GM20431 (cell line): ENCODE data around the gene SLC29A1.

Experiments
- in situ Hi-C: fragments of 300-500 bp; cut with MseI, MboI; formaldehyde crosslinking; loops from one replicate; pipeline ENCODE4 v1.15.0; 2020; ENCODE audit warnings: low sequenced_read_pairs; ENCODE audit not compliant: unreplicated experiment

The SLC29A1 gene

DNA sequence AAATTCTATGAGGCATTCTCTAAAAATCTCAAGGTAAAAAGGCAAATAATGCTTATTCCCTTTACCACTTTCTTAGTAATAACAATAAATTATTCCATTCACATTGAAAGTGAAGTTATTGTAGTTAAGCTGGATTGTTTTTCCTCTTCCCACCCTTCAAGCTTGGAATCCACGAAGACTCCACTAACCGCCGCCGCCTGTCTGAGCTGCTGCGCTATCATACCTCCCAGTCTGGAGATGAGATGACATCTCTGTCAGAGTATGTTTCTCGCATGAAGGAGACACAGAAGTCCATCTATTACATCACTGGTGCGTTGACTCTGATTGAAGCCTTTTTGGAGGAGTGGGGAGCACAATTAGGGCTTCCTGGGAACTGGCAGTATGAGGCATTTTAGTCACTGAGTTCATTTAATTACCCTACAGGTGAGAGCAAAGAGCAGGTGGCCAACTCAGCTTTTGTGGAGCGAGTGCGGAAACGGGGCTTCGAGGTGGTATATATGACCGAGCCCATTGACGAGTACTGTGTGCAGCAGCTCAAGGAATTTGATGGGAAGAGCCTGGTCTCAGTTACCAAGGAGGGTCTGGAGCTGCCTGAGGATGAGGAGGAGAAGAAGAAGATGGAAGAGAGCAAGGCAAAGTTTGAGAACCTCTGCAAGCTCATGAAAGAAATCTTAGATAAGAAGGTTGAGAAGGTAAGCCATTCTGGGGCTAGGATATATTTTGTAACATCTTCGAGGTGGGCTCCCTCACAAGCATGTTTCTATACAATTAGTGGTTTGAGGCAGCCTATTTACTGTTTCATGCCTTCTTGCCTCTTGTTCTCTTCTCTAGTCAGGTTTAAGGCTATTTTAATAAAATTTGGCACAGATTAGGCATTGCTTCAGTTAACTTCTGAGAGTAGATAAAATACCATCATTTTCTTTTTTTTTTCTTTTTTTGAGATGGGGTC lies 28.5 kb downstream of the SLC29A1 start:
- in situ Hi-C loops = no loop called here

GRCh38 chr6:44253307-44254101 lies 30.1 kb downstream of the SLC29A1 start:
- in situ Hi-C loops = no loop called here

DNA sequence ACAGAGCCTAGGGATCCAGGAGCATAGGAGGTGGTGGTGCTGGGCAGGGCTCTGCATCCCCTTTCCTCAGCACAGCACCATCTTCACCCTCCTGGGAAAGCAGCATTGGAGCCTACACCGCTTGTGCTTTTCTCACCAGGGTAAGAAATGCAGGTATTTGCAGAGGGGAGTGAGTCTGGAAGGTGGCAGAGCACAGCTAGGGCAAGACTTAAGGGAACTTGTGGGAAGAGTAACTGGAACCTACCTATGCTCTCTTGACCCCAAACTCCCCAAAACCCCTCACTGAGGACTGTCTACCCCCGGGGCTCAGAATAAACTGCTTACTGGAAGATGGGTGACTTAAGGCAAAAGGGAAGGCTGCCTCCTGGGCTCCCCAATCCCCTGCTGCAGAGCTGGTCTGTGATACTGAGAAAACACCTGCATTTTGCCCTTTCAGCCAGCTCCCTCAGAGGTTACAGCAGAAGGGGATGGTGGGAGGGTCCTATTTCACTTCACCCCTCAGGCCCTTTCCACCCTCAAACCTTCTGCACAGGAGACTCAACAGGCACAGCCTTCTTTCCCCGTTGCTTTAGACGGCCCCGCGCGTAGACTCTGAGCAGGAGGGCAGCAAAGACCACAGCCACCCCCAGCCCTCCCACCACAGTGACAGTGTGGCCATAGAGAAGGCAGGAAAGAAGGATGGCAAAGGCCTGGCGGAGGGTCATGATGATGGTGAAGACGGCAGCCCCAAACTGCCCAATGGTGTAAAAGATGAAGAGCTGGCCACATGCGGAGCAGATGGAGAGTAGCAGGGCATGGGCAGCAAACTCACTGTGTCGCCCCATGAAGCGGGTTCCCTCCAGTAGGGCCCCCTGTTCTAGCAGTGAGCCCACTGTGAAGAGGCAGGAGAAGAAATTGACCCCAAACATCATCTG lies 31.1 kb downstream of the SLC29A1 start:
- in situ Hi-C loops = no loop called here

GRCh38 chr6:44255105-44255808 lies 31.9 kb downstream of the SLC29A1 start:
- in situ Hi-C loops = no loop called here

- in situ Hi-C loops = no loop called here
Measured at GRCh38 chr6:44255871-44256774, 32.7 kb downstream of the SLC29A1 start.

DNA sequence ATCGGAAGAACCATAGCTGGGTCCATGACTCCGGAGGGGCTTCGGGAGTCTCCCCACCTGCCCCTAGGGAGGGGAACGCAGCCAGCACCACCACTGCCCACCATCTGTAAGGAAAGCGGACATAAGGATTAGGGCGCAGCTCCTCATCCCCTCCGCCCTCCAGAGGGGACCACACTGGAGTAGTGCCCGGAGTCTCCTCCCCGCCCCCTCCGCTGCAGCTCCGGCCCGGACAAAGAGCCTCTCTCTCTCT lies 33.3 kb downstream of the SLC29A1 start:
- in situ Hi-C loops = no loop called here

- in situ Hi-C loops = no loop called here
Measured at GRCh38 chr6:44257025-44257752, 33.8 kb downstream of the SLC29A1 start, which contains the start of gene SLC35B2. TSS of gene SLC35B2 (minus strand) at chr6:44257528. CDS start at chr6:44257410, 118 bp downstream.

GRCh38 chr6:44257753-44258324 lies 34.4 kb downstream of the SLC29A1 start:
- in situ Hi-C loops = no loop called here

- in situ Hi-C loops = no loop called here
Measured at GRCh38 chr6:44258325-44258863, 35.0 kb downstream of the SLC29A1 start.

GRCh38 chr6:44258921-44259320 lies 35.5 kb downstream of the SLC29A1 start:
- in situ Hi-C loops = no loop called here

DNA sequence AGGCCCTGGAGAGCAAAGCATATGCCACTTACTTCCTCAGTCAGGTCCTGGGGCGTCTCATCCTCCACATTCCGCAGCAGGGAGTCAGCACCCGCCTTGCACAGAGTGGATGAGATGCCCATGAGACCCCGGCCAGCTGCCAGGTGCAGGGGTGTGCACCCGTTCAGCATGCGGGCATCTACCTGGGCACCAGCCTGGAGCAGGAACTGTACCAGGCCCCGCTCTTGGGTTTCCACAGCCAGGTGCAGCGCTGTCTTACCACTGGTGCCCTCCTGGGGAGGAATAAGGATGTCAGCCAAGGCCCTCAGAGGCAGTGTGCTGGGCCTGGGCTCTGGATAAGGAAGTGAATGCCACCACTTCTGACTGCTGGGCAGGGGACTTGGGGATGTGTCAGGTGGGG lies 36.6 kb downstream of the SLC29A1 start:
- in situ Hi-C loops = no loop called here

DNA sequence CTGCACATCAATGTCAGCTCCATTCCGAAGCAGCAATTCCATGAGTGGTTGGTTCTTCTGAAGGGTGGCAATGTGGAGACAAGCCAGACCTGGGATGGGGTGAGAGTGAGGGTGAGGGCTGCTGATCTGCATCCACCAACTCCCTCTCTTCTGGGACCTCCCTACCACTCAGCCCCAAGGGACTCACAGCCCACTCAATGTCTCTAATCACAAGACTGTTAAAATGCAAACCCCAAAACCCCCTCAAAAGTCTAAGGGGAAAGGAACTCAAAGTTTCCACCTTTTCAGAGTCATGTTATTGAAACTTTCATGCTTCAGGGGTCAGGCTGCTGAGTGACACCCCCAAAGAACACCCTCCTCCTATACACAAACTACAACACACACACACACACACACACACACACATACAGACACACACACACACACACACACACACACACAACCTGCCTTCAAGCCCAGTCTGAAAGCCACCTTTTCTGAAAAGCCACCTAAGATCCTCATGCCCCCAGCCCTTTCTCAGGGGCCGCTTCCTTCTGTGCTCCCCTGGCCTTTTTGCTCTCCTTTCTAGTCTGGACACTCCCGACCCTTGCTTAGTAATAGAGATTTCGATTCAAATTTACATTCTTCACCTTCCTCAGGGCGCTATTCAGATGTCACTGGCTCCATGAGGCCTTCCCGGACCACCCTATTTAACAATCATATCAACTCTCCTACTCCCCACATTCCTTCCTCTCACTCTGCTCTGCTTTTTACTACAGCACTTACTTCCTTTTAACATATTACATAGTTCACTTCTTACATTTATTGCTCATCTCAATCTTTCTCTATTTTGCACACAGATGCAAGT lies 37.3 kb downstream of the SLC29A1 start:
- in situ Hi-C loops = no loop called here

GRCh38 chr6:44261581-44261980 lies 38.2 kb downstream of the SLC29A1 start:
- in situ Hi-C loops = no loop called here

DNA sequence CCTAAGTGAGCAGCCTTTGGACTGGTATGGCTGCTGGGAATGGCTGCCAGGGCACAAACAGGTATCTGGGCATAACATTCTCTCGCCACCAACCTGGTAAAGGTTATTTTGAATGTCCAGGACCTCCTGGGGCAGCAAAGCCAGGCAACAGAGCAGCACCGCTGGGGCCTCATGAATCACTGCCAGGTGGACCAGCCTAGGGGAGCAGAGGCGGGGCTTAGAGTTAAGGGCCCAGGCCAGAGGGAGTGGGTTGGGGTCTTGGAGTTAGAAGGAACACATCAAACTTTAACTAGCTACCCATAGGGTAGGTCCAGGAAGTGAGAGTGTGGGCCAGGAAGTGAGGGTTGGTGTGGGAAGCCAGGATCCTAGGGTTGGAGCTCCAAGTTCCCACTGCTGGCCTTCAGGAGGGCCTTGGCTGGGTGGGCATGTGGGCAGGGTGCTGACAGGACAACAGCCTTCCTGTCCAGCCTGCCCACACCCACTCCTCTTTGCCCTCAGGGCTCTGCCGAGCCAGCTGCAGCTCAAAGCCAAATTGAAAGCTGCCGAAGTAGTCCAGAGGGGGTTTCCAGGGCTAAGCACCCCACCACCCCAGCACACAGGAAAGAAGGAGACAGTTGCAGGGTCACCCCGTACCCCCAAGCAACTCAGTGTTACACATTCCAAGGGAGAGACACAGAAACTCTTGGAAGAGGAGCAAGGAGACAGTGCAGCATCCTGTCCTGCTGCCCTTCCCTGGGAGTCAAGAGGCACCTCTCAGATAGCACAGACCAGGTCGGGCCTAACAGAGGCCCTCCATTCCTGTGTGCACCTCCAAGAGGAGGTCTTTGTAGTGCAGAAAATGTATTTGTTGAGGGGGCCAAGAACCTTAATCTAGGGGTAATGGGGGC lies 39.3 kb downstream of the SLC29A1 start:
- in situ Hi-C loops = no loop called here

- in situ Hi-C loops = no loop called here
Measured at GRCh38 chr6:44263354-44264100, 40.1 kb downstream of the SLC29A1 start.
